ENCODE data around the gene CCND1. TPM values are rescaled to one million over a fixed set of nuclear protein-coding genes. Genes with fewer than 3 reads are reported as not detected.

Gene CCND1
- total and polyA plus RNA-seq, 7 donors = 7.7 to 56.8 (median 15.0) TPM

- Histone ChIP-seq H3K27me3 (peaks cover 0 to 5% (median 0%) of the 10 kb centered on the region in 3 donors), H3K27ac (no peak overlapping the region), H3K4me3 (no peak overlapping the region), H3K4me1 (peaks cover 0 to 6% (median 4%) of the 10 kb centered on the region in 4 donors), H3K36me3 (no peaks in the 10 kb centered on the region), H3K9me3 (no peaks in the 10 kb centered on the region)
- peak; percentile 12 for DNase-seq
- no peak for TF ChIP-seq POLR2AphosphoS5 (IDR thresholded peaks at IDR 0.05)
- TF ChIP-seq POLR2A (IDR thresholded peaks at IDR 0.05) = no peak
- TF ChIP-seq EP300 (IDR thresholded peaks at IDR 0.05) = no peak
- no peak for TF ChIP-seq CTCF (IDR thresholded peaks at IDR 0.05)
- 94 to 97% methylated on average over 5 of the region's 5 CpGs for WGBS, 2 donors
- intact Hi-C loops (cut with DNase I) = no loop called here
Observed at GRCh38 chr11:69680688-69681087, 39.7 kb downstream of the CCND1 start.

GRCh38 chr11:69682221-69682620 is 41.3 kb downstream of the CCND1 start:
- H3K9me3 ChIP-seq = no peaks in the 10 kb centered on the region
- DNase-seq = no peak
- WGBS, 2 donors = 85 to 92% methylated on average over 6 of the region's 6 CpGs
- H3K27ac ChIP-seq = no peak overlapping the region
- H3K4me1 ChIP-seq = peaks cover 0 to 9% (median 7%) of the 10 kb centered on the region in 4 donors
- TF ChIP-seq CTCF (IDR thresholded peaks at IDR 0.05) = no peak
- TF ChIP-seq POLR2AphosphoS5 (IDR thresholded peaks at IDR 0.05) = no peak
- TF ChIP-seq EP300 (IDR thresholded peaks at IDR 0.05) = no peak
- TF ChIP-seq POLR2A (IDR thresholded peaks at IDR 0.05) = no peak
- intact Hi-C loops (cut with DNase I) = no loop called here
- peaks cover 0 to 6% (median 5%) of the 10 kb centered on the region in 3 donors for H3K27me3 ChIP-seq
- H3K36me3 ChIP-seq = no peaks in the 10 kb centered on the region
- H3K4me3 ChIP-seq = no peak overlapping the region

- no peaks in the 10 kb centered on the region for H3K36me3 ChIP-seq
- no peak overlapping the region for H3K4me3 ChIP-seq
- WGBS, 2 donors = 90 to 92% methylated on average over 7 of the region's 7 CpGs
- no peak overlapping the region for H3K27ac ChIP-seq
- TF ChIP-seq POLR2A (IDR thresholded peaks at IDR 0.05) = no peak
- TF ChIP-seq EP300 (IDR thresholded peaks at IDR 0.05) = no peak
- TF ChIP-seq CTCF (IDR thresholded peaks at IDR 0.05) = no peak
- TF ChIP-seq POLR2AphosphoS5 (IDR thresholded peaks at IDR 0.05) = no peak
- H3K27me3 ChIP-seq = peaks cover 0 to 6% (median 5%) of the 10 kb centered on the region in 3 donors
- no peaks in the 10 kb centered on the region for H3K9me3 ChIP-seq
- H3K4me1 ChIP-seq = peaks cover 0 to 9% (median 7%) of the 10 kb centered on the region in 4 donors
- intact Hi-C loops (cut with DNase I) = no loop called here
- peak; percentile 53 for DNase-seq
Observed at GRCh38 chr11:69682681-69683326, 41.8 kb downstream of the CCND1 start.

GRCh38 chr11:69683764-69684333 is 42.9 kb downstream of the CCND1 start:
- 54 to 69% methylated on average over 9 of the region's 9 CpGs for WGBS, 2 donors
- Histone ChIP-seq H3K27ac (no peak overlapping the region), H3K9me3 (no peaks in the 10 kb centered on the region), H3K27me3 (peaks cover 0 to 6% (median 5%) of the 10 kb centered on the region in 3 donors), H3K4me1 (peaks cover 0 to 9% (median 7%) of the 10 kb centered on the region in 4 donors), H3K36me3 (no peaks in the 10 kb centered on the region), H3K4me3 (no peak overlapping the region)
- TF ChIP-seq EP300 (IDR thresholded peaks at IDR 0.05) (no peak), POLR2A (IDR thresholded peaks at IDR 0.05) (no peak), POLR2AphosphoS5 (IDR thresholded peaks at IDR 0.05) (no peak), CTCF (IDR thresholded peaks at IDR 0.05) (no peak)
- peak; percentile 38 for DNase-seq
- intact Hi-C loops (cut with DNase I) = no loop called here
